OCI-M1 (cell line): ENCODE data around the gene DLG1.

Experiments
- DNase-seq: peaks from one replicate; lab custom pipeline; 2025; lab: John Stamatoyannopoulos, UW

DLG1 gene

DNA sequence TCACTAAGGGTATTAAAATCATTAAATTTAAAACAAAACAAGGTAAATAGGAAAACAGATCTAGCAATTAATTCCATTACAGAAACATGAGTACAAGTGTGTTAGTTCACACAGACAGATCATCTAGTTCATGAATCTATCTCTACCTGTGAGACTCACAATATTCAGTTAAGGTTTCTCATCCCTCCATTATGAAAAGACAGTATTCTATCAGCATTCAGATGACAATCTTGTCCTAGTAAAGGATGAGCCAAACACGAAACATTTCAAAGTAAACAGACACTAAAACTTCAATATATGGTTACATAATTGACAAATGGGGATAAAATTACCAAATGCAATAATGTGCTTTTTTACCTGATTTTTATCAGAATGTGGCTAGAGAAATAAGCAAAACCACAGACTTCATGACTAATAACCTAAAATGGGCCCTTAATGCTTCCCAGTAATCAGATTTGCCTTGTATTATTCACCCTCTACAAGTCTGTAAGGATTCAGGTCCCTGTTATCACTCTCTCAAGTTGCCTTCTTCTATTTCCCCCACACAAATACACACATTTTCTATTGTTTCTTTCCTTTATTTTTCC is 126.8 kb downstream of the DLG1 start:
- DNase-seq = no peak

DNA sequence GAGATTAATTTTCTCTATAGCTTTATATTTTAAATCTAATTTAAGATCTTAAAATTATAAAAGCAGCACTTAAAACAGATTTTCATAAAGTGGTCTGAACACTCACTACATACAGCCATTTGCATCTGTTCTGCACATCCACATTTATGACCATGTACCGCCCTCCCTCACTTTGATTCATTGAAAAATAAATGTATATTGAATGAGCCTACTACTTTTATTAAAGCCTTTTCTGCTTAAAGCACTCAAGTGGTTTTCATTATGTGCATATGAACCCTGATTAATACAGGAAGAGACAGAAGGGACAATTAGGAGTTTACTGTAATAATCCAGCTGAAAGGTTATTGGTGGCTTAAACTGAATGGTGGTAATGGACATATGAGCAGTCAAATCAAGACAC is 129.4 kb downstream of the DLG1 start:
- DNase-seq = no peak

- no peak for DNase-seq
Observed at GRCh38 chr3:197168606-197169005, 129.8 kb downstream of the DLG1 start.

DNA sequence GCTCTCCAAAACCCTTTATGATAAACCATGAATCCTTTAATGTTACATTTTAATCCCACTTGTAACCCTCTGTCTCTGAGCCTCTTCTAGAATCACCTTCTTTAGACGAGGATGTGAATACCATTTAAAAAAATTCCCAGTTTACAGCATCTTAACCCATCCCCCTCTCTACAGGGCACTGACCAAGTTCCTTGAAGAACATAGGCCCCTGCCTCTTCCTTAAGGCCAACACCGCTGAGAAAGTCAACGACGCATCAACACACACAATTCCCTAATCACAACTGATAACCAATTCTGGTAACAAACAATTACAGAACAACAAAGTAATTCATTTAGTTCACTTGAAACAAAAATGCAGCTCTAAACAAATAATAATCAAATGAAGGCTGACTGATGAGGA is 130.3 kb downstream of the DLG1 start:
- DNase-seq = no peak

- DNase-seq = no peak
Observed at GRCh38 chr3:197167549-197167948, 130.9 kb downstream of the DLG1 start.

DNA sequence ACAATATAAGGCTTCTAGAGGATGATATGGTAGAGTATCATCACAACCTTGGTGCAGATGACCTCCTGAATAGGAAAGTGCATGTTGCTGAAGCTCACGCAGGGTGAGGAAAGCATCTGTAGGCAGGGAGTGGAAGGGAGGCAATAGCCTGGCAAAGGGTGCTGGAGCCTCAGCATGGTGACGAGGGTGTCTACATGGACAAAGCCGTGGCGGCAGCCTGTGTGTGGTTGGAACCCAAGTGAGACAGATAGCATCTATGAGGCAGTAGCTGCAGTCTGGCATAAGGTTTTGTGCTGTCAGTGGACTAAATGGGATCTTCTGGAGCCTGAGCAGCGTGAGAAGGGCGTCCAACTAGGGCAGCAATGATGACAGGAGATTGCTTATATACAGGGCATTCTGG is 132.5 kb downstream of the DLG1 start:
- DNase-seq = no peak

GRCh38 chr3:197155046-197155445 is 143.4 kb downstream of the DLG1 start:
- no peak for DNase-seq

DNA sequence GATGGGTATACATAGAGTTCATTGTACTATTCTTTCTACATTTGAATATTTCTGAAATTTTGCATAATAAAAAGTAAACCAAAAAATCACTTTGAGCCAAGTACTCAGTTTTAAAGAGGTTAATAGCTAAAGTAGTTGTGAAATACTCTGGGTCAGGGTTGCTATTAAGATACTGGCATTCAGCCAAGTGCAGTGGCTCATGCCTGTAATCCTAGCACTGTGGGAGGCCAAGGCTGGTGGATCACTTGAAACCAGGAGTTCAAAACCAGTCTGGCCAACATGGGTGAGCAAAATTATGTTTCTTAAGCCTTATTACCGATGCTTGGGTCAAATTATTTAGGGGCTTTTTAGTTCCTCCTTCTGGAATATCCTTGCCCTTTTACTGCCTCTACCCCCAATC is 146.8 kb downstream of the DLG1 start:
- peak; percentile 14 for DNase-seq

GRCh38 chr3:197149528-197149927 is 148.9 kb downstream of the DLG1 start:
- DNase-seq = no peak

DNA sequence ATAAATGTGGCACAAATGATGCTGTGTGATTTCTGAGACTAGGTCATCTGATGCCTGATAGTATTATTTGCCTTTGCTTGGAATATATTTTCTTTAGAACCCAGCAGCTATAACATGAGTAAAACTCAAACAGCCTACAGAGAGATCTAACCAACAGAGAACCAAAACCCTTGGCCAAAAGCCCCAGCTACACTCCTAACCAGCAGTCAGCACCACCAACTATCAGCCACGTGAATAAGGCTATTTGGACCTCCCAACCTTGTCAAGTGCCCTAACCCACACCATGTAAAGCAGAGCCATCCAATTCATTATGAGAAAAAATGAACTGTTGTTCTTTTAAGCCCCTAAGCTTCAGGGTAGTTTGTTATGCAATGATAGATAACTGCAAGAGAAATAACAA is 154.2 kb downstream of the DLG1 start:
- no peak for DNase-seq

DNA sequence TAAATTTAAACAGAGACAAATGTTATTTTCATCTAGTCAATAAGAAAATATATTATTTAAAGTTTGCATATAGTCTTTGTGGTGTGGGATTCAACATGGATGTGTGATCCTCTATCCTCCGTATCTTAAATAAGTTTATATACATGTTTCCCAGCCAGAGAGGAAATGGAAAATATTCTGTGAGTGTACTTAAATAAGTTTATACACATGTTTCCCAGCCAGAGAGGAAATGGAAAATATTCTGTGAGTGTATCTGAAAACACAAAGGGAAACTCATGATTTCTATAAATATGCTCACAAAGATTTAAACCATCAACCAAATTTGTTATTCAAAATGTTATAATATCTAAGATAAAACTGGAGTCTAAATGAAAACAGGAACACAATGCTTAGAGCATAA is 158.8 kb downstream of the DLG1 start:
- no peak for DNase-seq

GRCh38 chr3:197137751-197138150 is 160.7 kb downstream of the DLG1 start:
- DNase-seq = no peak

DNA sequence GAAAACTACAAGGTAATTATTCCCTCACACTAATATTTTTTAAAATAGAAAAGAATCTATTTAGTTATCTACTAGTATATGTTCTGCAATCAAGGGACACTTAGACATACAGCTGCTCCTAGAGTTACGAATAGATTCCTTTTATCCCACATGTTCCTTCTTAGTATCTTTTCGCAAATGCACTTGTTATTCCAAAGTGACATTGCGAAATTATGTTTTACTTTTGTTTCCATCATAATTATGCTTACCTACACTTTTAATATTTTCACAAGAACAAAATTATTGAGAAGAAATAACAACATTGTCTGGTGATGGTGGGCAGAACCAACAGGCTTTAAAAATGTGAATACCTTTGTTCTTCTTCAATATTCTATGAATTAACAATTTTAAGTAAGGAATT is 161.7 kb downstream of the DLG1 start:
- no peak for DNase-seq

GRCh38 chr3:197135212-197135611 is 163.2 kb downstream of the DLG1 start:
- no peak for DNase-seq

DNA sequence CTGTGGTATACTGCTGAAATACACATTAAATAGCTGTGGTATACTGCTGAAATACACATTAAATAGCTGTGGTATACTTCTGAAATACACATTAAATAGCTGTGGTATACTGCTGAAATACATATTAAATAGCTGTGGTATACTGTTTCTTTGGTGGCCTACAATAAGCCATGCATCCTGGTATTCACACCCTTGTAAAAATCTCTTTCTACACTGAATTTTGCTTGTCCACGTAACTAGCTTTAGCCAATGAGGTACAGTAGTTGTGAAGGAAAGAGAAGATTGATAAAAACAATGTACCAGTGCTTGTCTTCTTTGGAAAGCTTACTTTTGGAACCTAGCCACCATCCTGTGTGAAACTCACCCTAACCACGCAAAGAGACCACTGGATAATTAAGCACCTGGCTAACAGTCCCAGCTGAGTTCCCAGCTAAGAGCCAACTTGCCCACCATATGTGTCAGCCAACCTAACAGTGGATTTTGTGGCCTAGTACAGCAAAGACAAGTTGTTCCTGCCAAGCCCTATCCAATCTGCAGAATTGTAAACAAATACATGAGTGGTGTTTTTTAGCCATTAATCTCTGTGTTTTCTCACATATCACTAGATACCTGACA is 165.4 kb downstream of the DLG1 start:
- no peak for DNase-seq

GRCh38 chr3:197125636-197126035 is 172.8 kb downstream of the DLG1 start:
- DNase-seq = no peak

DNA sequence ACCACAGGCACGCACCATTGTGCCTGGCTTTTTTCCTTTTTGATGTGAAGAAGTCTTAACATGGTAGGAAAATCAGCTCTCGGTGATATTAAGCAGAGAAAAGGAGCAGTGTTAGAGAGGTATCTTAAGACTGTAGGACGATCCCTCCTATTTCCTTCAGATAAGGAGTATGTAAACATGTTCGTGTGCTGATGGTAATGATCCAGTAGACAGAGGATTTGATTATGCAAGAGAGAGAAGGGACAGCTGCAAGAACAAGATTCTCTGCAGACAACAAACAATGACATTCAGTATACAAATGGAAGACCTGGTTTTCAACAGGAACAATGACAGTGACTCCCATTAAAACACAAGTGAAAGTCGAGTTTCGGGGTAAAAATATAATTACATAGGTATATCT is 173.7 kb downstream of the DLG1 start:
- no peak for DNase-seq

- no peak for DNase-seq
Observed at GRCh38 chr3:197122394-197122793, 176.0 kb downstream of the DLG1 start.

DNA sequence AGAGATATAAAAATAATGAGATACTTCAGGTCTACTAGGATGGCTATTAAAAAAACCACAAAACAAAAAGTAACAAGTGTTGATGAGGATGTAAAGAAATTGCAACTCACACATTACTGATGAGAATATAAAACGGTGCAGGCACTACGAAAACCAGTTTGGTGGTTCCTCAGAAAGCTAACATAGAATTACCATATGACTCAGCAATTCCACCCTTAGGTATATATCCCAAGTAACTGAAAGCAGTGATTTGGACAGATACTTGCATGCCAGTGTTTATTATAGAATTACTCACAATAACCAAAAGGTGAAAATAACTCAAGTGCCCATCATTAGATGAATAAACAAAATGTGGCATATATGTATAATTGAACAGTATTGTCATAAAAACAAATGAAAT is 181.3 kb downstream of the DLG1 start:
- DNase-seq = no peak

GRCh38 chr3:197114007-197114406 is 184.4 kb downstream of the DLG1 start:
- DNase-seq = no peak

GRCh38 chr3:197111685-197112084 is 186.7 kb downstream of the DLG1 start:
- DNase-seq = no peak

DNA sequence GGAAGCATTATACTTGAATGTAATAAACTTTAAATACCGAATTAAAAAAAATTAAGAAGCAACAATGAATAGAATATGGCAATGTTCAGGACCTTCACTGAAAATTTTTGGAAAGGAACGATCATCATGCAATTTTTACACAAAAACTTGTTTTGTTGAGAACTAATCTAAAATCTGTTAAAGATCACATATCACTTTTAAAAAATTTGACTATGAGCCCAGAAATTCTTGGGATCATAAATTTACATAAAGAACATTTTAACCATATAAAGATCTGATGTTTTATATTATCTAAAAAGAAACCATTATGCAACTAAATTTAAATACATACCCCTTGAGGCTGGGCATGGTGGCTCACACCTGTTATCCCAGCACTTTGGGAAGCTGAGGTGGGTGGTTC is 192.6 kb downstream of the DLG1 start:
- DNase-seq = no peak

DNA sequence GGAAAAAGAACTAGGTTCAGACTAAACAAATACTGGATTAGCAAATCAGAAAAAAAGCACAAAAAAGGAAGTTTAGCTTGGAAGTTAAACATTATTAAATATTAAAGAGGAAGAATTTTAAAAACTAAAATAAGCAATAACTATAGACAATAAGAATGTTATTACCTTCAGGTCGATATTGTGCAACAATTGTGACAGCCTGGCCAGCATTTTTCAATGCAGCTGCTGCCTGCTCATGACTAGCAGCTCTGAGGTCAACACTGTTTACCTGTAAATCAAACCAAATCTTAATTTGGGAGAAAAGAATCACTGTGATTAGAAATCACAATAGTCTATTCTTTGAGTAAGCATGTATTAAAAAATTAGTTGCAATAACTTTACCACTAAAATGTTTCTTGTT is 193.7 kb downstream of the DLG1 start:
- DNase-seq = no peak

DNA sequence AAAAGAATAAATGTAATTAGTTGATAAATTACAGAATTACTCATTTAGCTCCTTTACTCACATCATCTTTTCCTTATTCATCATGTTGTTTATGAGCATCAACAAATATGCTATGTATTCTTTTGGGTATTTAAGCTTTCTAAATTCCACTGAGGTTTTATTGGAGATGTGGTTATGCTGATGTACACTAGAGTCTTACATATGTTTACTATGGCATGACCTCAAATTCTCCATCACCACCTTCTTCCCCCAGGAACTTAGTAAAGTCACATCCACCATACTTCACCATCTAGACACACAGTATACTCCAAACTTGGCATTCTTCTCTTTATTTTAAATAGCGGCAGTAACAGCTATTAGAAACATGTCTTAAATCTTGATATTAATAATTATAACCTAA is 194.6 kb downstream of the DLG1 start:
- DNase-seq = no peak
